WTC11 (cell line): ENCODE results near the gene ATP13A4.

Experiments
- CTCF ChIP-seq: fragments of 200-600 bp; IDR thresholded peaks from 2 replicates; pipeline ENCODE4 v1.8.0; 2022; ENCODE audit warnings: antibody characterized with exemption
- HMGXB4 ChIP-seq: sonication (generic); formaldehyde crosslinking; IDR thresholded peaks from 2 replicates; pipeline ENCODE4 v1.8.1; 2023; ENCODE audit warnings: mild to moderate bottlenecking, moderate library complexity, missing genetic modification reagents
- NR2C2 ChIP-seq: sonication (generic); formaldehyde crosslinking; IDR thresholded peaks from 2 replicates; pipeline ENCODE4 v1.8.0; 2022; ENCODE audit warnings: mild to moderate bottlenecking, missing genetic modification reagents
- RELA ChIP-seq: sonication (generic); formaldehyde crosslinking; IDR thresholded peaks from 2 replicates; pipeline ENCODE4 v1.8.1; 2022; ENCODE audit warnings: missing genetic modification reagents, mild to moderate bottlenecking, borderline replicate concordance
- USF2 ChIP-seq: sonication (generic); formaldehyde crosslinking; IDR thresholded peaks from 2 replicates; pipeline ENCODE4 v1.8.1; 2023; ENCODE audit warnings: mild to moderate bottlenecking, missing genetic modification reagents, moderate library complexity
- ZNF121 ChIP-seq: sonication (generic); formaldehyde crosslinking; IDR thresholded peaks from 2 replicates; pipeline ENCODE4 v1.8.0; 2023; ENCODE audit warnings: missing genetic modification reagents
- ZNF317 ChIP-seq: sonication (generic); formaldehyde crosslinking; IDR thresholded peaks from 2 replicates; pipeline ENCODE4 v1.8.1; 2023; ENCODE audit warnings: low read depth, mild to moderate bottlenecking, moderate library complexity, missing genetic modification reagents, borderline replicate concordance

- no peak for TF ChIP-seq NR2C2 (CRISPR knock-in tag)
- no peak for TF ChIP-seq RELA (CRISPR knock-in tag)
- no peak for TF ChIP-seq CTCF
- TF ChIP-seq ZNF121: no peak
- TF ChIP-seq ZNF317: no peak
- no peak for TF ChIP-seq USF2
- no peak for TF ChIP-seq HMGXB4
Observed at GRCh38 chr3:193559100-193559499, 4.4 kb upstream of the ATP13A4 start.
